Neural cell (in vitro differentiated cells): Measurements from ENCODE around the gene HSD17B4.

Experiments used
- CTCF ChIP-seq: fragments of 450-650 bp; IDR thresholded peaks from 2 replicates; pipeline ENCODE4 v1.5.1; 2014; ENCODE audit warnings: antibody characterized with exemption, mild to moderate bottlenecking, moderate library complexity; ENCODE audit not compliant: poor library complexity, severe bottlenecking
- EZH2 ChIP-seq: fragments of 200-600, 300-800 bp; shearing (Covaris generic), sonication (generic); IDR thresholded peaks from 2 replicates; pipeline ENCODE4 v1.6.1; 2014; ENCODE audit warnings: antibody characterized with exemption, low read length, borderline replicate concordance, mild to moderate bottlenecking; ENCODE audit not compliant: insufficient read depth, poor library complexity, severe bottlenecking
- POLR2AphosphoS5 ChIP-seq: IDR thresholded peaks from 2 replicates; pipeline ENCODE4 v1.6.1; 2012
- REST ChIP-seq: IDR thresholded peaks from 2 replicates; pipeline ENCODE4 v1.6.1; 2012; ENCODE audit warnings: borderline replicate concordance
- TAF1 ChIP-seq: IDR thresholded peaks from 2 replicates; pipeline ENCODE4 v1.6.1; 2012; ENCODE audit warnings: low read depth

- TF ChIP-seq CTCF, result no peak
- no peak for TF ChIP-seq EZH2
- TF ChIP-seq POLR2AphosphoS5, result no peak
- TF ChIP-seq REST, result no peak
- TF ChIP-seq TAF1, result no peak
Measured at GRCh38 chr5:119417891-119418605, 34.2 kb upstream of the HSD17B4 start.
